ENCODE data around the gene PARN. TPM values are rescaled to one million over a fixed set of nuclear protein-coding genes. Genes with fewer than 3 reads are reported as not detected.

The PARN gene
- total and polyA plus RNA-seq, 2 of the 8 experiments (the other 6 are each of a cell fraction or from before 2014, with no cell fraction given): 24.5 to 44.6 TPM

DNA sequence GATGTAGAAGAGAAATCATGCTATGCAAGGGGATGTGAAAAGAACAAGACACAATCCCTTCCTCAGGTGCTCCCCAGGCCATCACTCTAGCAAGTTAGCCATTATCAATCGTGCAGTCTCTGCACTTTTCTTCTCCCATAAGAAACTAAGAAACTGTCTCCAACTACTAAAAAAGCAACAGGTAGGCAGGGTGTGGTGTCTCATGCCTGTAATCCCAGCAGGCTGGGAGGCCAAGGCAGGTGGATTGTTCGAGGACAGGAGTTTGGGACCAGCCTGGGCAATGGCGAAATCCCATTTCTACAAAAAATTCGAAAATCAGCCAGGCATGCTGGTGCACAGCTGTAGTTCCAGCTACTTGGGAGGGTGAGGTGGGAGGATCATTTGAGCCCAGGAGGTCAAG, 13.8 kb downstream of the PARN start:
- Histone ChIP-seq H3K23me2 (ENCODE audit: low read depth, low read length) (no peaks in the 10 kb centered on the region), H4K91ac (replicated peaks; ENCODE audit: insufficient read length, low read length) (no peak overlapping the region), H2BK20ac (ENCODE audit: low read length) (no peak overlapping the region), H3K23ac (ENCODE audit: insufficient read length) (no peak overlapping the region), H2BK5ac (ENCODE audit: low read depth, low read length) (no peak overlapping the region), H2AFZ (ENCODE audit: low read length) (no peak overlapping the region), H4K5ac (ENCODE audit: insufficient read length, low read depth, low read length) (no peak overlapping the region), H3K27ac (ENCODE audit: low read depth, low read length) (no peak overlapping the region), H3K18ac (ENCODE audit: extremely low read depth, low read length) (no peak overlapping the region), H3K27me3 (replicated peaks in 1 of 4; ENCODE audit: control insufficient read depth in 3 of 4, extremely low read depth in 1 of 4, insufficient read depth in 3 of 4, low read length in 3 of 4) (no peaks in the 10 kb centered on the region), H4K20me1 (replicated peaks in 1 of 2; ENCODE audit: control insufficient read depth in 1 of 2, insufficient read depth in 2 of 2, low read length in 2 of 2) (no peaks in the 10 kb centered on the region), H3K4me3 (ENCODE audit: extremely low read depth in 1 of 4, insufficient read depth in 2 of 4, low read depth in 3 of 4, low read length in 4 of 4) (no peak overlapping the region), H2BK12ac (ENCODE audit: low read depth, low read length) (no peak overlapping the region), H3K79me2 (ENCODE audit: control insufficient read depth in 1 of 2, insufficient read depth in 2 of 2, low read length in 2 of 2) (no peaks in the 10 kb centered on the region), H3K9me3 (ENCODE audit: insufficient read depth in 2 of 2, low read depth in 1 of 2, low read length in 1 of 2) (no peaks in the 10 kb centered on the region), H2BK120ac (replicated peaks; ENCODE audit: low read depth, low read length) (no peak overlapping the region), H3K14ac (ENCODE audit: insufficient read length) (no peak overlapping the region), H3K4ac (replicated peaks; ENCODE audit: insufficient read length, low read depth, low read length) (no peak overlapping the region), H4K8ac (ENCODE audit: extremely low read depth, insufficient read depth, low read length) (no peak overlapping the region), H3K79me1 (ENCODE audit: low read depth, low read length) (no peaks in the 10 kb centered on the region), H2AK5ac (ENCODE audit: low read depth, low read length) (no peak overlapping the region), H3K4me1 (replicated peaks in 1 of 4; ENCODE audit: control insufficient read depth in 3 of 4, insufficient read depth in 4 of 4, low read length in 3 of 4) (no peaks in the 10 kb centered on the region), H3K36me3 (ENCODE audit: control insufficient read depth in 2 of 4, insufficient read depth in 4 of 4, low read length in 3 of 4) (peaks cover 10 to 62% (median 24%) of the 10 kb centered on the region in 4 experiments), H3K9ac (replicated peaks in 1 of 4; ENCODE audit: extremely low read depth in 1 of 4, low read depth in 3 of 4, low read length in 3 of 4) (no peak overlapping the region), H3K4me2 (ENCODE audit: insufficient read depth in 1 of 2, low read depth in 2 of 2, low read length in 2 of 2) (no peak overlapping the region), H2BK15ac (ENCODE audit: low read length) (no peak overlapping the region), H3K56ac (replicated peaks; ENCODE audit: insufficient read length, low read depth, low read length) (no peak overlapping the region)
- FAIRE-seq (no peak), DNase-seq (ENCODE audit: low read depth in 1 of 2, low spot score in 2 of 2) (no peak)
- 95% methylated on average over 4 of the region's 4 CpGs; no CpG with 5 or more reads in 1 of the 2 experiments for WGBS, 2 experiments (ENCODE audit: extremely low coverage in 1 of 2, insufficient coverage in 1 of 2, insufficient read length in 1 of 2, insufficient replicate concordance in 2 of 2, low coverage in 1 of 2, low lambda C conversion rate in 2 of 2, missing lambda C conversion rate in 1 of 2)
- ChIA-PET POLR2A (ENCODE audit: partially characterized antibody) (interaction anchor here (0.7 to 1.2 kb wide), 3 partner anchors 9 to 13 kb away, joined by 3 to 4 read pairs (median 3); no protein-coding TSS in a partner anchor), CTCF (ENCODE audit: partially characterized antibody) (no interaction called here)
- TF ChIP-seq, protein P1, sequence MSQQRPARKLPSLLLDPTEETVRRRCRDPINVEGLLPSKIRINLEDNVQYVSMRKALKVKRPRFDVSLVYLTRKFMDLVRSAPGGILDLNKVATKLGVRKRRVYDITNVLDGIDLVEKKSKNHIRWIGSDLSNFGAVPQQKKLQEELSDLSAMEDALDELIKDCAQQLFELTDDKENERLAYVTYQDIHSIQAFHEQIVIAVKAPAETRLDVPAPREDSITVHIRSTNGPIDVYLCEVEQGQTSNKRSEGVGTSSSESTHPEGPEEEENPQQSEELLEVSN (IDR thresholded peaks at IDR 0.05): no peak
- TF ChIP-seq HDAC6 (IDR thresholded peaks at IDR 0.05; ENCODE audit: low read depth, low read length): no peak
- no peak for TF ChIP-seq GTF2F1 (IDR thresholded peaks at IDR 0.05; ENCODE audit: borderline replicate concordance, low read depth, low read length)
- TF ChIP-seq TEAD4 (IDR thresholded peaks at IDR 0.05; ENCODE audit: low read depth, low read length): no peak
- TF ChIP-seq MAFK (IDR thresholded peaks at IDR 0.05; ENCODE audit: low read depth, low read length): no peak
- TF ChIP-seq CREB1 (IDR thresholded peaks at IDR 0.05): no peak
- no peak for TF ChIP-seq SIX5 (IDR thresholded peaks at IDR 0.05; ENCODE audit: low read depth, low read length)
- TF ChIP-seq KDM1A (IDR thresholded peaks at IDR 0.05; ENCODE audit: borderline replicate concordance, low read length): no peak
- TF ChIP-seq TBP (IDR thresholded peaks at IDR 0.05; ENCODE audit: low read depth, low read length): no peak
- TF ChIP-seq BACH1 (IDR thresholded peaks at IDR 0.05; ENCODE audit: low read length): no peak
- TF ChIP-seq SP2 (IDR thresholded peaks at IDR 0.05; ENCODE audit: low read length): no peak
- no peak for TF ChIP-seq NRF1 (IDR thresholded peaks at IDR 0.05; ENCODE audit: low read depth, low read length)
- TF ChIP-seq ZNF274 (IDR thresholded peaks at IDR 0.05; ENCODE audit: borderline replicate concordance, extremely low read depth, low read length): no peak
- TF ChIP-seq, protein P2, sequence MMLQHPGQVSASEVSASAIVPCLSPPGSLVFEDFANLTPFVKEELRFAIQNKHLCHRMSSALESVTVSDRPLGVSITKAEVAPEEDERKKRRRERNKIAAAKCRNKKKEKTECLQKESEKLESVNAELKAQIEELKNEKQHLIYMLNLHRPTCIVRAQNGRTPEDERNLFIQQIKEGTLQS (IDR thresholded peaks at IDR 0.05; ENCODE audit: insufficient read depth, low read depth, low read length): no peak
